Suprapubic skin (tissue), 3 donors: ENCODE results near the gene BMPR2.

Experiments
- CTCF ChIP-seq, 2 donors: fragments of 200-600 bp in 1 of 2; fragments of 450-650 bp in 1 of 2; sonication (generic) in 1 of 2; IDR thresholded peaks; one replicate each; pipeline ENCODE4 v1.5.1; 2016 to 2019; ENCODE audit warnings: antibody characterized with exemption in 2 of 2, mild to moderate bottlenecking in 1 of 2, moderate library complexity in 1 of 2
- EP300 ChIP-seq: sonication (generic); formaldehyde crosslinking; IDR thresholded peaks from one replicate; pipeline ENCODE4 v1.6.1; 2017; ENCODE audit warnings: antibody characterized with exemption
- POLR2A ChIP-seq, 2 donors: fragments of 450-650 bp; IDR thresholded peaks; one replicate each; pipeline ENCODE4 v1.6.1; 2017; ENCODE audit warnings: antibody characterized with exemption in 2 of 2, mild to moderate bottlenecking in 2 of 2, moderate library complexity in 2 of 2

GRCh38 chr2:202566286-202566685, 190.2 kb downstream of the BMPR2 start:
- TF ChIP-seq CTCF (IDR thresholded peaks at IDR 0.05): no peak
- TF ChIP-seq EP300: no peak
- TF ChIP-seq POLR2A (IDR thresholded peaks at IDR 0.05): no peak
